ENCODE data around the gene CORO2B. TPM values are rescaled to one million over a fixed set of nuclear protein-coding genes. Genes with fewer than 3 reads are reported as not detected.

CORO2B gene
- polyA plus RNA-seq, 1 of the 3 experiments (the other 2 are of a cell fraction): 3.6 TPM

GRCh38 chr15:68556139-68556990 lies 22.4 kb upstream of the CORO2B start:
- POLR2A ChIA-PET: no interaction called here

More at GRCh38 chr15:68556139-68556990, 22.4 kb upstream of the CORO2B start:
- Histone ChIP-seq H3K79me2 (ENCODE audit: insufficient read depth) (no peaks in the 10 kb centered on the region), H3K4me3 (ENCODE audit: low read depth in 2 of 2, low read length in 1 of 2) (no peak overlapping the region), H3K27me3 (ENCODE audit: insufficient read depth) (no peaks in the 10 kb centered on the region), H3K9ac (no peak overlapping the region), H3K36me3 (replicated peaks in 1 of 2; ENCODE audit: control insufficient read depth in 1 of 2, insufficient read depth in 2 of 2, low read length in 1 of 2) (no peaks in the 10 kb centered on the region), H3K9me2 (no peaks in the 10 kb centered on the region), H2AFZ (ENCODE audit: low read depth) (no peak overlapping the region), H3K4me1 (ENCODE audit: control insufficient read depth in 1 of 2, insufficient read depth in 2 of 2, low read depth in 1 of 2, low read length in 1 of 2) (peaks cover 4 to 12% of the 10 kb centered on the region in 2 experiments; a peak in 3 of 4 replicates), H3K4me2 (no peak overlapping the region), H3K27ac (ENCODE audit: low read depth in 2 of 2, low read length in 1 of 2) (no peak overlapping the region), H3K9me3 (no peaks in the 10 kb centered on the region), H4K20me1 (ENCODE audit: insufficient read depth) (no peaks in the 10 kb centered on the region), H3F3A (replicated peaks; ENCODE audit: insufficient read depth) (peaks cover 4% of the 10 kb centered on the region)
- no peak for TF ChIP-seq RCOR1 (IDR thresholded peaks at IDR 0.05; ENCODE audit: low read length)
- TF ChIP-seq EZH2phosphoT487 (IDR thresholded peaks at IDR 0.05; ENCODE audit: borderline replicate concordance, low read depth): no peak
- TF ChIP-seq RAD21 (IDR thresholded peaks at IDR 0.05; ENCODE audit: low read length): no peak
- no peak for TF ChIP-seq GATA2 (CRISPR knock-in tag; IDR thresholded peaks at IDR 0.05)
- no peak for TF ChIP-seq POLR2AphosphoS5 (IDR thresholded peaks at IDR 0.05; ENCODE audit: low read depth, low read length)
- no peak for TF ChIP-seq FOXJ3 (CRISPR knock-in tag; IDR thresholded peaks at IDR 0.05)
- no peak for TF ChIP-seq TAF1 (IDR thresholded peaks at IDR 0.05; ENCODE audit: borderline replicate concordance, low read depth, low read length)
- TF ChIP-seq MAX (IDR thresholded peaks at IDR 0.05; ENCODE audit: low read depth): no peak
- no peak for TF ChIP-seq REST (IDR thresholded peaks at IDR 0.05; ENCODE audit: low read depth, low read length)
- no peak for TF ChIP-seq JUND (IDR thresholded peaks at IDR 0.05)
- no peak for TF ChIP-seq ELF1 (IDR thresholded peaks at IDR 0.05)
- TF ChIP-seq NRF1 (IDR thresholded peaks at IDR 0.05; ENCODE audit: low read depth, low read length): no peak
- no peak for TF ChIP-seq EP300 (IDR thresholded peaks at IDR 0.05; ENCODE audit: borderline replicate concordance in 1 of 2, low read depth in 1 of 2, low read length in 1 of 2)
- TF ChIP-seq SIN3A (IDR thresholded peaks at IDR 0.05; ENCODE audit: borderline replicate concordance, low read depth, low read length): no peak
- no peak for TF ChIP-seq USF2 (IDR thresholded peaks at IDR 0.05; ENCODE audit: borderline replicate concordance, low read depth, low read length)
- no peak for TF ChIP-seq FOSL2 (IDR thresholded peaks at IDR 0.05; ENCODE audit: borderline replicate concordance, low read depth)
- TF ChIP-seq TEAD4 (IDR thresholded peaks at IDR 0.05; ENCODE audit: borderline replicate concordance, insufficient read depth): no peak
- CTCF ChIA-PET: interaction anchor here (0.8 to 11.6 kb wide), 10 partner anchors 13 to 368 kb away, joined by 3 to 464 read pairs (median 4); no protein-coding TSS in a partner anchor
- 72% methylated on average over 14 of the region's 17 CpGs for WGBS (ENCODE audit: low lambda C conversion rate)
- no peak for DNase-seq
